ENCODE results near the gene CAMK2G.

DNA sequence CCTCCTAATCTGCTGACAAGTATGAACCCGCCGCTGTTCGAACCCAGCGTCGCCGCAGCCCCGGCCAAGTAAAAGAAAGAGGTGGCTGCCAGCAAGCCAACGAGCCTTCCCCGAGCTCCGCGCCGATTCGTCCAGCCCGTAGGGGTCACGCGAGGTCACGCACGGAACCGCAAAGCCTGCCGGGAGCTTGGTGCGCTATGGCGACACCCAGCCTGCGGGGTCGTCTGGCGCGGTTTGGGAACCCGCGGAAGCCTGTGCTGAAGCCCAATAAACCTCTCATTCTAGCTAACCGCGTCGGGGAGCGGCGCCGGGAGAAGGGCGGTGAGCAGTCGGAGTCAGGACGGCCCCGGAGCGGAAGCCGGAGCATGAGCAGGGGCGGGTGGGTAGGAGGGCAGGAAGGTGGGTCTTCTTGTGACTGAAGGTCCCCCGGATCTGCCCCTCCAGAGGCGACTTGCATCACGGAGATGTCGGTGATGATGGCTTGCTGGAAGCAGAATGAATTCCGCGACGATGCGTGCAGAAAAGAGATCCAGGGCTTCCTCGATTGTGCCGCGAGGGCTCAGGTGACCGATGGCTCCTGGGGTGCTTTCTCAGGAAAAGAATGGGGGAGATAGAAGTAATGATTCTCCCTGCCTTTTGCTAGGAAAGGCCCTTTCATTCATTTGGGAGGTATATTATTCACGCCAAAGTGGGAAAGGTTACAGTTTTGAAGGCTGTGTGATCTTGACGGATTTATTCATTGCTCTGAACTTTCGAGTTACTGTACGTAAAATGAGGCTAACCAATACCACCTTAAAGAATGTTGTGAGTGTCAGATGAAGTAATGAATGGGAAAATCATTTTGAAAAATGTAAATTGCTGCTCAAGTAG, 92.2 kb downstream of the CAMK2G start, which contains the start of gene CHCHD1:
- TF ChIP-seq EZH2phosphoT487 (IDR thresholded peaks at IDR 0.05; ENCODE audit: insufficient read depth, low read depth) (no peak), EZH2 (IDR thresholded peaks at IDR 0.05; ENCODE audit: insufficient read depth, poor library complexity, severe bottlenecking) (no peak)
